HG03280 (cell line): ENCODE results near the gene KLHDC4.
"Not testable (repeated sequence)": the region's sequence is repeated elsewhere in the genome, so short reads cannot be mapped to it uniquely, and the experiment has no call there.

Source experiments
- ATAC-seq: cut with Tn5 transposase; IDR thresholded peaks from one replicate; pipeline ENCODE4 v1.9.1; 2021; ENCODE audit warnings: mild to moderate bottlenecking, moderate library complexity; ENCODE audit not compliant: unreplicated experiment

Gene KLHDC4

DNA sequence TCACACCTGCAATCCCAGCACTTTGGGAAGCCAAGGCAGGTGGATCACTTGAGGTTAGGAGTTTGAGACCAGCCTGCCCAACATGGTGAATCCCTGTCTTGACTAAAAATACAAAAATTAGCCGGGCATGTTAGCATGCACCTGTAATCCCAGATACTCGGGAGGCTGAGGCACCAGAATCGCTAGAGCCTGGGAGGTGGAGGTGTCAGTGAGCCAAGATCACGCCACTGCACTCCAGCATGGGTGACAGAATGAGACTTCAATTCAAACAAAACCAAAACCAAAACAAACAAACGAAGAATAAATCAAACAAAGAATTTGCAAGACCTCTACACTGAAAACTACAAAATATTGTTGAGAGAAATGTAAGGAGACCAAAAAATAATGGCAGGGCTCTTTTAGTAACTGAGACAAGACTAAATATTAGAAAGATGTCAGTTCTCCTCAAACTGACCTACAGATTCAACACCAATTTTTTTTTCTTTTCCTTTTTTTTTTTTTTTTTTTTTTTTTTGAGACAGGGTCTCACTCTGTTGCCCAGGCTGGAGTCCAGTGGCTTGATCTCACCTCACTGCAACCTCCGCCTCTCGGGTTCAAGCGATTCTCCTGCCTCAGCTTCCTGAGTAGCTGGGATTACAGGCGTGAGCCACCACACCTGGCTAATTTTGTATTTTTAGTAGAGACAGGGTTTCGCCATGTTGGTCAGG, 23.1 kb upstream of the KLHDC4 start:
- not testable (repeated sequence) for ATAC-seq

DNA sequence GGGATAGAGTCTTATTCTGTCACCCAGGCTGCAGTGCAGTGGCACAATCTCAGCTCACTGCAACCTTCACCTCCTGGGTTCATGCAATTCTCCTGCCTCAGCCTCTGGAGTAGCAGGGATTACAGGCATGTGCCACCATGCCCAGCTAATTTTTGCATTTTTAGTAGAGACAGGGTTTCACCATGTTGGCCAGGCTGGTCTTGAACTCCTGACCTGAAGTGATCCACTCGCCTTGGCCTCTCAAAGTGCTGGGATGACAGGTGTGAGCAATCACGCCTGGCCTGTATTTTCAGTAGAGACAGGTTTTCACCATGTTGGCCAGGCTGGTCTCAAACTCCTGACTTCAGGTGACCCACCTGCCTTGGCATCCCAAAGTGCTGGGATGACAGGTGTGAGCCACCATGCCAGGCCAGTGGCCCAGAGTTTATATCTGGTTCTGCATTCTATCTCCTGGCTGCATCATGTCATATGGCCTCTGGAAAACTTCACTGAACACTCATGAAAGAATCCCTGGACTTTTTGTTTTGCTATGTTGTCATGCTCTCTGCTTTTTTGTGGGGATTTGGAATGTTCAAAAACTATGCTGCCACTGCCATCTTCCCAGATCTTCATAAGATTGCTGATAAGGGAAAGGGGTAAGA, 21.8 kb upstream of the KLHDC4 start:
- ATAC-seq: not testable (repeated sequence)

DNA sequence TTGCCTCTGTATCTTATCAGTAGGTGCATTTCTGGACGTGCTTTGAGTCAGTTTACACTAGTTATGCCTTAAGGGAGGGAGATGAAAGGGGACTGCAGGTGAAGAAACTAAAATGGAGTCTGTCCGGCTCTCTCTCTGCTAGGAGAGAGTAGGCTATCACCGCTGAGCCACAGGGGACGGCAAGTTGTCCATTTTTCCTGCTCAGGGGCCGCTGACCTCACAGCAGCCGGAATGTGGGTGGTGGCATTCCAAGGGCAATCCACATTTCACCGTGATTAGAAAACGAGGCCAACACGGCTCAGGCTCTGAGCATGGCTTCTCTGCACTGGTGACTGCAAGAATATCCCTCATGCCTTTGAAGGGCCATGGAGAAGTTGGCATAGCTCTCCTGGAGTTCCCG, 19.0 kb upstream of the KLHDC4 start:
- ATAC-seq: no peak

DNA sequence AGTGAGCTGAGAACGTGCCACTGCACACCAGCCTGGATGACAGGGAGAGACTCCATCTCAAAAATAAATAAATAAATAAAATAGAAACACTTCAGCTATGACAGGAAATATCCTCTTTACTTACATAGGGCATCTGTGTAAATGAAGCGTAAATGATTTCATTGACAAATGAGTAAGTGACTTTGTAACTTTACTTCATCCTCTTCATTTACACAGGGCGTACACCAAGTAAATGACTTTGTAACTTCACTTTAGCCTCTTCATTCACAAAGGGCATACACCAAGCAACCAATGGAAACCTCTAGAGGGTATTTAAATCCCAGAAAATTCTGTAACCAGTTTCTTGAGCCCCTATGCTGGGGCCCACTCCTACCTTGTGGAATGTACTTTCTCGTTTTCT, 16.2 kb upstream of the KLHDC4 start:
- no peak for ATAC-seq

GRCh38 chr16:87780385-87780989, 14.7 kb upstream of the KLHDC4 start:
- ATAC-seq: no peak

- peak; percentile 54 for ATAC-seq
These were observed 13.2 kb upstream of the KLHDC4 start for GRCh38 chr16:87778830-87779579.

DNA sequence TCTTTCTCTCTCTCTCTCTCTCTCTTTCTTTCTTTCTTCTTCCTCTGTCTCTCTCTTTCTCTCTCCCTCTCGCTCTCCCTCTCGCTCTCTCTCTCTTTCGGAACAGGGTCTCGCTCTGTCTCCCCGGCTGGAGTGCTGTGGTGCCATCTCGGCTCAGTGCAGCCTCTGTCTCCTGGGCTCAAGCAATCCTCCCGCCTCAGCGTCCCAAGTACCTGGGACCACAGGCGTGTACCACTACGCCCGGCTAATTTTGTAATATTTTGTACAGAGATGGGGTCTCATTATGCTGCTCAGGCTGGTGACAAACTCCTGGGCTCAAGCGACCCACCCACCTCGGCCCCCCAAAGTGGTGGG, 12.7 kb upstream of the KLHDC4 start:
- ATAC-seq: no peak

DNA sequence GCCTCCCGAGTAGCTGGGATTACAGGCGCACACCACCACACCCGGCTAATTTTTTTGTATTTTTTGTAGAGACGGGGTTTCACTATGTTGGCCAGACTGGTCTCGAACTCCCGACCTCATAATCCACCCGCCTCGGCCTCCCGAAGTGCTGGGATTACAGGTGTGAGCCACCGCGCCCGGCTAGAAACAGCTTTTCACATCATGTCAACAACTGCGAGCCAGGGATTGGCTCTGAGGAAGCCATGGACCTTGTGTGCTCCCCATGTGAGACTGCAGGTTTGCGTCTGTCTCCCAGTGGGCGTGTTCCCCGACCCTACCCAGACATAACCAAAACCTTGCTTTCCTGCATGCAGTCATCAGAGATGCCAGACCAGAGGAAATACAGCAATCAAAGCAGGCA, 8.1 kb upstream of the KLHDC4 start:
- not testable (repeated sequence) for ATAC-seq

DNA sequence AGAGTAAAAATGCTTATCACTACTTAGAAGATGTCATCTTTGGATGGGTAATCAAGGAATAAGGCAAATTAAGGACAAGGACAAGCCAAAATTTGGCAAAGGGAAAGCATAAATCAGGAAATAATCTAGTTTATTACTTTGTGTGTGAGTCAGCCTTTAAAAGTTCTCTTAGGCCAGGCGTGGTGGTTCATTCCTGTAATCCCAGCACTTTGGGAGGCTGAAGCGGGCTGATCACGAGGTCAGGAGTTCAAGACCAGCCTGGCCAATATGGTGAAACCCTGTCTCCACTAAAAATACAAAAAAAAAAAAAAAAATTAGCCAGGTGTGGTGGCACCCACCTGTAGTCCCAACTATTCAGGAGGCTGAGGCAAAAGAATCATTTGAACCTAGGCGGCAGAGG, 1.7 kb upstream of the KLHDC4 start:
- ATAC-seq: not testable (repeated sequence)

DNA sequence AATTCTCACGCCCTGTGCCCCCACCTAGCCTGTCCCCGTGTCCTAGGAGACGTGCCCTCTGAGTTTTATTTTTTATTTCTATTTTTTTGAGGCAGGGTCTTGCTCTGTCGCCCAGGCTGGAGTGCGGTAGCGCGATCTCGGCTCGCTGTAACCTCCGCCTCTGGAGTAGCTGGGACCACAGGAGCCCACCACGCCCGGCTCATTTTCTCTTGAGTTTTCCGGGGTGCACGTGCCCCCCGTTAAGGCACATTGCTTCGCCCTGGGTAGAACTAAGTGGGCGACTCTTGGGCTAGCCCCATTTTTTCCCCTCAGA, 655 bp upstream of the KLHDC4 start:
- ATAC-seq: no peak

- ATAC-seq: peak; percentile 45
These were observed 362 bp downstream of the KLHDC4 start for GRCh38 chr16:87765473-87765775.

DNA sequence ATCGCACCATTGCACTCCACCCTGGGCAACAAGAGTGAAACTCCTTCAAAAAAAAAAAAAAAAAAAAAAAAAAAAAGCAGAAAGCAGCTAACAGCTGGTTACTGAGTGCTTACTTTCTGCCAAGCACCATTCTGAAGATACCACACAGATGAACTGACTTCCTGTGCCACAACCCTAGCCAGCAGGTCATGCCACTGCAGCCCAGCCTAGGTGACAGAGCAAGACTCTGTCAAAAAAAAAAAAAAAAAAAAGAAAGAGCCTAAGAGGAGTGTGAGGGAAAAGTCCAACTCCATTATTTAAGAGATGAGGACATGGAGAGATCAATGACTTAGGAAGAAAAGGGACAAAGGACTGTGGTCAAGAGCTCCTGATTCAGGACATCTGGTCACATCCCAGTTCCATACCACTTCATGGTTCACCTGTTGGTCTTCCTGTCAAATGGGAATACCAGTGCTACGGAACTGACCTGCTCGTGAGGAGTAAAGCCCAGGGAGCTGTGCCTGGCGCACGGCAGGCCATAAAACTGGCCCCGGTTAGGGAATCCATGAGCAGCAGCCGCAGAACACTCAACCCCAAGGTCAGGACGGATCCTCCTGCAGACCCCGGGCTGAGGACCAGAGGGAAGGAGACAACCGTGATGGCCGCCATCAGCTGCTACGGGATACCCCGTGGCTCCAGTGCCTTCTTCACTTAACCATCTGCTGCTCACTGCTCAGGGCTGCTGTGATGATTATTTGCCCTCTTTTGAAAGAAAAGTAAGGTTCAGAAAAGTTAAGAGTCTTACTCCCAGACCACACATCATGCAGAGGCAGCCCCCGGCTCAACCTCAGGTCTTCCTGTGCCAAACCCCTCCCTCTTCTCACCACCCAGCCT, 950 bp downstream of the KLHDC4 start:
- no peak for ATAC-seq

DNA sequence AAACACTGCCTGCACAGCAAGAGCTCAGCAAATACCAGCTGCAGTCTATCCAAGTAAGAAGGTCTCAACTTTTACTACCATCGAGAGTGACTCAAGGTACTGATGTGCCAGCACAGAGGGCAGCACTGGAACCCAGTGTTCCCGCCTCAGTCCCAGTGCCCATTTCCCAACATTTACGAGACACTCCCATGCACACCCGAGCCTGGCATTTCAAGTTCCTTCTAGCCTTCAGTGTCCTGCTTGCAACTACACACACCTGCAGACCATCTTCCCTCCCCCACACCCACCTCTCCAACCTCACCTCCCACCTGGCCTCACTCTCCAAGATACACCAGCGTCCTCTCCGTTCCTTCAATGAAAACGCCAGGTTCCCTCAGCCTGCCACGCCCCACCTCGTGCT, 3.2 kb downstream of the KLHDC4 start:
- no peak for ATAC-seq

- no peak for ATAC-seq
These were observed 3.7 kb downstream of the KLHDC4 start for GRCh38 chr16:87762071-87762571.

GRCh38 chr16:87761060-87761459, 4.7 kb downstream of the KLHDC4 start:
- no peak for ATAC-seq

DNA sequence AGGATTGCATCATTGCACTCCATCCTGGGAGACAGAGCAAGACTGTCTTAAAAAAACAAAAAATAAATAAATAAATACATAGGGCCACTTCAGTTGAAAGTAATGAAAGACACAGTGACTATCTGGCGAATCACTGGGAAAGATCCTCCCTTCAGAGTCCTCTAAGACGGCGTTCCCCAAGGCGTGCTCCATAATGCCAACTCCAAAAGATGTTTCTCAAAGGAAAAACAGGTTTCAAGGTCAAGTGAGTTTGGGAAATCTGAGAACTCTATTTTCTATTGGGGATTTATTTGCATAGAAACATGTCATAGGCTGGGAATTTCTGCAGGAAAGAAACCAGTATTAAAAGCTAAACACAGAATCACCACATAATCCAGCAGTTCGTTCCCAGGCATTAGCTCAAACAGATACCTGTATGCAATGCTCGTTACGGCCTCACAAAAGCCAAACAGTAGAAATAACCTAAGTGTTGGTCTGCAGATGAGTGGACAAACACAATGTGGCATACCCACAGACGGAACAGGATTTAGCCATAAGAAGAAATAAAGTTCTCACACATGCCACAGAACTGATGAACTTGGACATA, 7.9 kb downstream of the KLHDC4 start:
- ATAC-seq: no peak

DNA sequence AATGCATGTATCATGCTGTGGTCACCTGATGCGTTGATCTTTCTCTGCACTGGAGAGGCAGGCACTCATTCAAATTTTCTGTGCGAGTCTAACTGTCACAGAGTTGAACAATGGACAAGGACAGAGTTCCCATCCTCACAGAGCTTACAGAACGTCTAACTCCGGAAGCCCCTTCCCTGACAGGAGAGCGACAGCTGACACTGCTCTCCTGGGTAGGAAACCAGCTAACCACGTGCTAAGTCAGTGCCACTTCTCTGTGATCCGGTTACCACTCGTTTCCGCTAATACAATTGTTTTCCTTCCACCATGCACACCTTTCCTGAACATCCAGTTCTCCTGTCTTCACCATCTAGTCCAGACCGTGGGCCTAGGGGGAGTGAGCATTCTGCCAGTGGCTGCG, 11.3 kb downstream of the KLHDC4 start:
- no peak for ATAC-seq

GRCh38 chr16:87747626-87748414, 18.0 kb downstream of the KLHDC4 start:
- ATAC-seq: no peak

GRCh38 chr16:87746178-87746577, 19.6 kb downstream of the KLHDC4 start:
- ATAC-seq: no peak
